Effector CD4-positive, alpha-beta T cell (primary cell): ENCODE results near the gene PLCG2.
A peak's percentile ranks its signal among the peaks of the same experiment; 100 is the strongest.
"Not testable (repeated sequence)": the region's sequence is repeated elsewhere in the genome, so short reads cannot be mapped to it uniquely, and the experiment has no call there.

Experiments
- DNase-seq: peaks from one replicate; pipeline ENCODE4 v3.0.0-alpha.2; 2020

The PLCG2 gene

GRCh38 chr16:82008957-82009592 is 230.0 kb downstream of the PLCG2 start:
- DNase-seq, result no peak

- DNase-seq, result not testable (repeated sequence)
These were observed 230.7 kb downstream of the PLCG2 start for GRCh38 chr16:82009789-82010188.

- no peak for DNase-seq
These were observed 231.6 kb downstream of the PLCG2 start for GRCh38 chr16:82010649-82011048.

- peak; percentile 44 for DNase-seq
These were observed 232.1 kb downstream of the PLCG2 start, which contains the start of gene SDR42E1 for GRCh38 chr16:82011199-82011641. Gene SDR42E1 (minus strand): TSS chr16:82011470. CDS start chr16:82000858, 10,612 bp downstream.
